Inflammatory macrophage treated with lipopolysaccharide for 1 hour (primary cell): ENCODE data around the gene MYO3B.
"Not testable (repeated sequence)": the region's sequence is repeated elsewhere in the genome, so short reads cannot be mapped to it uniquely, and the experiment has no call there.

ENCODE experiments used
- DNase-seq, 2 donors: peaks; one replicate each; pipeline ENCODE4 v3.0.0-alpha.2; 2020 to 2022

The MYO3B gene

GRCh38 chr2:170582751-170583463 lies 405.0 kb downstream of the MYO3B start:
- DNase-seq: no peak

DNA sequence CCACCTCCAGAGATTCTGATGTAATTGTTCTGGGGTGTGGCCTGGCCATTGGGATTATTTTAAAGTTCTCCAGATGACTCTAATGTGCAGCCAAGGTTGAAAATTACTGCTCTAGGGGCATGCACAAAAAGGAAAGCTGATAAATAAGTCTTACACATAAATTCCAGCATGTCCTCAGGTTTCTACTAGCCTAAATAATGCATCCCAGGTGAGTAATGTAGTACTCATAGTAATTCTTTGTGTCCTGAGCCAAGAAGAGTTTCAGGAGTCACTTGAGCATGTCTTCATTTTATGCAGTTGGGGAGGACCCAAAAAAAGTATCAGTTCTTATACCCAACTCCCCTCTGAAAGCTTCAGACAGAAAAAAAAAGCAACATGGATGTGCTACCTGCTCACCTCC lies 407.1 kb downstream of the MYO3B start:
- DNase-seq: no peak

DNA sequence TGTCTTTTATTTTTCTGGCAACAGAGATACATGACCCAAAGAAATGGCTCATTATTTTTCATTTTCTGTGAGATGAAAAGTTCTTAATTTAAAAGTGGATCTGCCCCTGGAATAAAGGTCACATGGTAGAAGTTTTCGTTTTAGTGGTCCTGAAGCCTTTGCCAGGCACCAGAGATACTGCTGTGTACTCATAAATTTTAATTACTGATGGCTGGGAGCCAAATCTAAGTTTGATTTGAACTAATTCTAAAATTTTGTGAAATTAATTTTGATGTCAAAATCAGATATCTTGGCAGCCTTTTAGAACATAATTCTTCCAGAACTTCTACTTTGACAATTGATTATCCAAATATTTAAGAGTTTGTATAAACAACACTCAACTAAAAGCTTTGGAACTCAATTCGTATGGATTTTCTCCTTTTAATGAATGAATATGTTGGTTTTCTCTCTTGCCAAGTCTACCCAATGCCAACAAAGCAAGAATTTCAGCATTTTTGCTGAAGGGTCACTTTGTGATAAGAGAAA lies 408.7 kb downstream of the MYO3B start:
- no peak for DNase-seq

DNA sequence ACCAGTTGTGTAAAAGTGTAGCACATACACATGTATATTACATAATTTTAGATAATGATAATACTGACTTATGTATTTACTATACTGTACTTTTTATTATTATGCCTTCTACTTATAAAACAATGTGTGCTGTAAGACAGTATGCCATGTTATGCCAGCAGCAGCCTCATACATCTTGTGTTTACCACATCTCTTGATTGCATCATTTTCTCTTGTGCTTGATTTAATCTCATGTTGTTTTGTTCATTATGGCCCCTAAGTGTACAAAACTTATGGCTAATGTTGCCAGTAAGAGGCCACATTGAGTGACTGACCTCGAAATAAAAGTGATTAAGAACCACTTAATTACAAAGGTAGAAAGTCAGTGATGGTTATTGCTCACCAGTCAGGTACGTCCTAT lies 409.2 kb downstream of the MYO3B start:
- no peak for DNase-seq

- no peak for DNase-seq
These were observed 410.0 kb downstream of the MYO3B start for GRCh38 chr2:170587922-170588321.

DNA sequence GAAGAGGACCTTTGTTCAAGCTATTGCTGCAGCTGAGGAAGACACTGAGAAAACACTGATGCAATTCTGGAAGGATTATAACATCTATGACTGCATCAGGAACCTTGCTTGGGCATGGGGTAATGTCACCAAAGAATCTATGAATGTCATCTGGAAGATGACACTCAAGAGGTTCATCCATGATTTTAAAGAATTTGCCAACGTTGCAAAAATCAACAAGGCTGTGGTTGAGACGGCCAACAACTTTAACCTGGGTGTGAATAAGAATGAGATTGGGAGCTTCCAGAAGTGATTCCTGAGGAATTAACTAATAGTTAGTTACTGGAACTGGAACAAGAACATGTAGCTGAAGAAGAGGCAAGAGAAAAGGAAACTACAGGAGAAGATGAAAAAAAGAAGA lies 410.8 kb downstream of the MYO3B start:
- DNase-seq: no peak

DNA sequence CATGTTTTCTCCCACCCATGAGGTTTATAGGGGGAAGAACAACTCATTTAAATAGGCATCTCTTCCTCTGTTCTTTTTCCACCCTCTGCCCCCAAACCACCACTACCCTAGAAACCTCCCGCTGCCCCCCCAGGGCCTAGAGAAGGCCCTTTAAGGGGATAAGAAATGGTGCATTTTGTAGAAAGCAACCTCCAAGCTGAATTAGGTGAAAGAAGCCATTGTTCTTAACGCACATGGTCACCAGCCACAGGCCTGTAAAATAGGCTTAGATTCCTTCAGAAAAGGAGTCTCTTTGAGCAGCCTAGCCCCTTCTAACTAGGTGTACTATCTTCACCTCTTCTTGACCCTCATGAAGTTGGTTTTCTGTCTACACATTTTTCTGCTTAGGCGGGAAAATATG lies 418.6 kb downstream of the MYO3B start:
- no peak for DNase-seq

DNA sequence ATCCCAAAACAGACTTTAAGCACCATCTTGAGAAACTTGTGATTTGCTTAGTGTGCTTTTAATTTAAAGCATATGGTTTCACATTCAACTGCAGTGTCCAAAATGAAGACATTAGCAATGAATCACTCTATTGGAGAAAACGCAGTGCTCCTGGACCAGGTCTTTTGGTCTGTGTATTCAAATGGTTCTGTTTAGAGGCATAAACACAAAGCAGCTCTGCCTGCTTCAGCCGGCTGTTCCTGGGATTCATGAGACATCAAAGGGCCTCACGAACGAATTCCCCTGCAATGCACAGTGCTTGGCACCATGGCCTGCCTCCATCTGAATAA lies 420.1 kb downstream of the MYO3B start:
- DNase-seq: no peak

- DNase-seq: no peak
These were observed 423.5 kb downstream of the MYO3B start for GRCh38 chr2:170601489-170601888.

DNA sequence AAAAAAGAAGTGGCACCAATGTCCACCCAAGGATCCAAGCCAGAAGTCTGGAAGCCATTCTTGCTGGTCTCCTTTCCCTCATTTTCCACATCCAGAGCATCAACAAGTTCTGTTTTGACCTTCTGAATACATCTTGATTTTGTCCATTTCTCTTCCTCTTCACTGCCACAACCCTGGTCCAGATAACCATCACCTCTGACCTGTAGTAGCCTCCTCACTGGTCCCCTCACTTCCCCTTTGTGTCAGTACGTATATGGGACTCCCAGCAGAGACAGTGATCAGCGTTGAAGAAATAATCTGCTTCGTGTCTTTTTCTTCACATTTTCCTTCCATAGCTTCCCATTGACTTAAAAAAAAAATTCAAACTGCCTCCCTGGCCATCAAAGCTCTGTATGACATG lies 427.9 kb downstream of the MYO3B start:
- DNase-seq: no peak

- DNase-seq: no peak
These were observed 429.2 kb downstream of the MYO3B start for GRCh38 chr2:170607171-170607570.

GRCh38 chr2:170610615-170611014 lies 432.7 kb downstream of the MYO3B start:
- no peak for DNase-seq

DNA sequence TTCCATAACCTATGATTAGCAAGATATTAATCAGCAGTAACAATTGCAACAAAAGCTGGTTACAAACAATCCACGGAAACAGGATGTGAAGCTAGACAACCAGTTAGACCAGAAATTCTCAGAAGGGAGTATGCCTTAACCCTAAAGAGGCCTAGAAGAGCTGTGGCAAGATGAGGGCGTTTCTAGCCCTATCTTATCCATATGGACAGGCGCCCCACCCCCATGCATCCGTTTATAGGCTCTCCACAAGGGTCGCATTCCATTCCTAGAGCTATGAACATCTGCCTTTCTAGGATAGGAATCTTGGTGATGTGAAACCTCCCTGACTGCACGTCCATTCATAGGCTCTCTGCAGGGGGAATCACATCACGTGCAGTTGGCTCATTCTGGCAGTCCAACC lies 441.0 kb downstream of the MYO3B start:
- not testable (repeated sequence) for DNase-seq

GRCh38 chr2:170635094-170635493 lies 457.1 kb downstream of the MYO3B start:
- not testable (repeated sequence) for DNase-seq

- DNase-seq: no peak
These were observed 461.7 kb downstream of the MYO3B start for GRCh38 chr2:170639635-170640034.

GRCh38 chr2:170641961-170642360 lies 464.0 kb downstream of the MYO3B start:
- no peak for DNase-seq

- DNase-seq: no peak
These were observed 465.4 kb downstream of the MYO3B start for GRCh38 chr2:170643346-170643745.

- DNase-seq: no peak
These were observed 469.9 kb downstream of the MYO3B start for GRCh38 chr2:170647741-170648436.

GRCh38 chr2:170651624-170652325 lies 473.8 kb downstream of the MYO3B start:
- DNase-seq: no peak

DNA sequence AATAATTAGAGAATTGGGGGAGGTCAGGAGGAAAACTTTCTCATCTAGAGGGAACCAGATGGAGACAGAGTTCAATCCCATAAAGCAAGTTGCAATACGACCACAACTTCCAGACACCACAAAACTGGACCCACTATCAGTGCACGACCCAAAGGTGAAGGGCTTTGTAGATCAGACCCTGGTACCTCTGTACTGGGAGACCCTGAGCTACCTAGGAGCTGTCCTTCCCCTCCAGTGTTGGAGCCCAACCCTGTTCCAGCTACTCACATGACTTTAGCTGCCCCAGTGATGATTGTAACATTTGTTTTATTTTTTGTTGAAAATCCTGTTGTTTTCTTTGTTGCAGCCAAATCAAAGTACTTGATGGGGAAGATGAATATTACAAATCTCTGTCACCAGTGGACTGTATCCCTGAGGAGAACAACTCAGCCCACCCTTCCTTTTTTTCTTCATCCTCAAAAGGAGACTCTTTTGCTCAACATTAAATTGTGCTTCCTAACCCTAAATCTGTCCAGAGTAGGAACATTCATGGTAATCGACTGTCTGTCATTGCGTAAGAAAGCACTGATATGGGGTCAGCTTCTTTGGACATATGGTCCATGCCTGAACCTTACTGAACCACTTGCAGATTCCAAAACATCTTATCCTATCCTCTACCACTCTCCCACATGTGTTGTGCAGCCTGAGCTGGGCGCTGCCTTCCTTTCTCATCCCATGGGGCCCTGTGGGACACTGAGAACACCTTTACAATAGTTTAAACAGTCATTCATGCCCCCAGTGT lies 474.9 kb downstream of the MYO3B start:
- DNase-seq: no peak

DNA sequence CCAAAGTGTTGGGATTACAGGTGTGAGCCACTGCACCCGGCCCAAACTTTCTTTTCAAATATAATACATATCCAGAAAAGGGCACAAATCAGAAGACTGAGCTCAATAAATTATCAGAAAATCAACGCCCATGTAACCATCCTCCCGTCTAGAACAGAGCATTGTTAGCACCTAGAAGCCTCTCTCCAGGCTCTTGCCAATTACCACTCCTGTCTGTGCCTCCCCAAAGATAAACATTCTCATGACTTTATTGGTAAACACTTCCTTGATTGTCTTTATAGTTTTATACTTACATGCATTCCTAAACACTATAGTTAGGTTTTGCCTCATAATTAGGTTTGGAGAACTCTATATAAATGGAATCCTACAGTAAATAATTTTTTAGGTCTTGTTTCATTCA lies 478.7 kb downstream of the MYO3B start:
- DNase-seq: no peak

DNA sequence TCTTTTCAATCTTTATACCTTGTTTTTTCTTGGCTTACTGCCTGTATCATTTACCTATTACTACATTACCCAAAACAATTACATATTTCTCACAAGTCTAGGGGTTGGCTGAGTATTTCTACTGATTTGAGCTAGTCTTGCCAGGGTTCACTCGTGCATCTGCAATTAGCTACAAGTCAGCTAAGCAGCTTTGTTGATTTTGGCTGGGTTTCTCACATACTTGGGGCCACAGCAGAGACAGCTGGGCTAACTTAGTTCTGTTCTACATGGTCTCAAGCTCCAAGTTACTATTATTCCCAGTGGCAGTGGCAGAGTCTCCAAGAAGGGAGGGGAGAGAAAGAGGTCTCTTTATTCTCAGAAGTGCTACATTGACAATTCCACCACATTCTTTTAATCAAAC lies 482.5 kb downstream of the MYO3B start:
- DNase-seq: no peak

DNA sequence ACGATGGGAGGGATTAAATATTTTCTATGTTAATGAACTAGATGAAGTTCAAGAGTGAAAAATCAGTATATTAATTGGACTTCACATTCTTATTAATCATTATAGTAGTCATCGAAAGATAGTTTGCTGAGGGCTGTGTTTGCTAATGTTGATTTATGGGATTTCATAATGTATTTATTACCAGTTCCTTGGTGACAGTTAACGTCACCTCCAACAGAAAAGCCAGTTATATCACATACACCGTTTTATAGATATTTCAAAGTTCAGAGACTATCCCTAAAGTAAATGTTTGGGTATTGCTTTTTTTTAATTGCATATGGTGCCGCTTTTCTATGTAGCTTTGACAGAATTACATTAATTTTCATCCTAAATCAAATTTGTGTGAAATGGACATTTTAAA lies 487.8 kb downstream of the MYO3B start:
- no peak for DNase-seq
